HEK293 (cell line): Measurements from ENCODE around the gene FAM120C.

Experiments used
- TF ChIP-seq, protein P1 (sequence below): sonication (generic); formaldehyde crosslinking; IDR thresholded peaks from 2 replicates; pipeline ENCODE4 v1.8.1; 2022; ENCODE audit warnings: mild to moderate bottlenecking, moderate library complexity, missing genetic modification reagents
- TF ChIP-seq, protein P2 (sequence below): fragments of 450-650 bp; formaldehyde crosslinking; IDR thresholded peaks from 2 replicates; pipeline ENCODE4 v1.5.1; 2016; ENCODE audit warnings: missing biosample characterization, missing genetic modification characterization

DNA sequence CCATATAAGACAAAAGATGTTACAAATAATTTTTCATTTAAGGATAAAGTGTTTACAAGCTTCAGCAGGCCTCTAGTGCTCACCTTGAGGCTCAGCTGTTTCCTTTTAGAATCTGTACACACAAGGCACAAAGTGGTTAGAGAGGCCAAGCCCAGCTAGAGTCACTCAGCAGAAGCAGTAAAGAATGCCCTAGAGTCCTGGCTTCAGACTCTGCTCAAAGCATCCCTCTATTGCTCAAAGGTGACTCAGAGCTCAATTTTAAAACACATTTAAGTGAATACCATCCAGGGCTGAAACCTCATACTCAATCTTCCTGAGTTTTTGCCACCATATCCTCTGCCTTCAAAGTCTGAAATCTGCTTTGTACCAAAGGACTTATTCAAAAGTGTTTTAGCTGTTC lies 116.2 kb downstream of the FAM120C start:
- TF ChIP-seq, protein P1, sequence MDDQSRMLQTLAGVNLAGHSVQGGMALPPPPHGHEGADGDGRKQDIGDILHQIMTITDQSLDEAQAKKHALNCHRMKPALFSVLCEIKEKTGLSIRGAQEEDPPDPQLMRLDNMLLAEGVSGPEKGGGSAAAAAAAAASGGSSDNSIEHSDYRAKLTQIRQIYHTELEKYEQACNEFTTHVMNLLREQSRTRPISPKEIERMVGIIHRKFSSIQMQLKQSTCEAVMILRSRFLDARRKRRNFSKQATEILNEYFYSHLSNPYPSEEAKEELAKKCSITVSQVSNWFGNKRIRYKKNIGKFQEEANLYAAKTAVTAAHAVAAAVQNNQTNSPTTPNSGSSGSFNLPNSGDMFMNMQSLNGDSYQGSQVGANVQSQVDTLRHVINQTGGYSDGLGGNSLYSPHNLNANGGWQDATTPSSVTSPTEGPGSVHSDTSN (CRISPR knock-in tag) = no peak
- TF ChIP-seq, protein P2, sequence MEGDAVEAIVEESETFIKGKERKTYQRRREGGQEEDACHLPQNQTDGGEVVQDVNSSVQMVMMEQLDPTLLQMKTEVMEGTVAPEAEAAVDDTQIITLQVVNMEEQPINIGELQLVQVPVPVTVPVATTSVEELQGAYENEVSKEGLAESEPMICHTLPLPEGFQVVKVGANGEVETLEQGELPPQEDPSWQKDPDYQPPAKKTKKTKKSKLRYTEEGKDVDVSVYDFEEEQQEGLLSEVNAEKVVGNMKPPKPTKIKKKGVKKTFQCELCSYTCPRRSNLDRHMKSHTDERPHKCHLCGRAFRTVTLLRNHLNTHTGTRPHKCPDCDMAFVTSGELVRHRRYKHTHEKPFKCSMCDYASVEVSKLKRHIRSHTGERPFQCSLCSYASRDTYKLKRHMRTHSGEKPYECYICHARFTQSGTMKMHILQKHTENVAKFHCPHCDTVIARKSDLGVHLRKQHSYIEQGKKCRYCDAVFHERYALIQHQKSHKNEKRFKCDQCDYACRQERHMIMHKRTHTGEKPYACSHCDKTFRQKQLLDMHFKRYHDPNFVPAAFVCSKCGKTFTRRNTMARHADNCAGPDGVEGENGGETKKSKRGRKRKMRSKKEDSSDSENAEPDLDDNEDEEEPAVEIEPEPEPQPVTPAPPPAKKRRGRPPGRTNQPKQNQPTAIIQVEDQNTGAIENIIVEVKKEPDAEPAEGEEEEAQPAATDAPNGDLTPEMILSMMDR (tag by site-specific recombination) = no peak
